Tongue (tissue), 2 donors: ENCODE data around the gene ARHGAP18. TPM values are rescaled to one million over a fixed set of nuclear protein-coding genes. Genes with fewer than 3 reads are reported as not detected.
A peak's percentile ranks its signal among the peaks of the same experiment; 100 is the strongest.

ENCODE experiments used
- DNase-seq: peaks from one replicate; pipeline ENCODE4 v3.0.0-alpha.2; 2015
- total RNA-seq: library from RNA; depleted of rRNA; stranded (reverse); fragments of >200 nt; gene quantifications from one replicate; pipeline ENCODE4 v1.2.3, GENCODE V29; 2014

The ARHGAP18 gene
- total RNA-seq, 1 donor from 2014 or later, result 19.1 TPM

- DNase-seq, result no peak
These were observed 97.5 kb downstream of the ARHGAP18 start for GRCh38 chr6:129612440-129612839.

- DNase-seq, result peak; percentile 84
These were observed 100.3 kb downstream of the ARHGAP18 start for GRCh38 chr6:129609635-129610034.

GRCh38 chr6:129608886-129609537 is 101.0 kb downstream of the ARHGAP18 start:
- peak; percentile 83 for DNase-seq

GRCh38 chr6:129607581-129608186 is 102.3 kb downstream of the ARHGAP18 start:
- peak; percentile 48 for DNase-seq

- DNase-seq, result no peak
These were observed 103.3 kb downstream of the ARHGAP18 start for GRCh38 chr6:129606664-129607063.

- DNase-seq, result peak; percentile 53
These were observed 104.0 kb downstream of the ARHGAP18 start for GRCh38 chr6:129605967-129606366.

- no peak for DNase-seq
These were observed 104.9 kb downstream of the ARHGAP18 start for GRCh38 chr6:129605095-129605494.

GRCh38 chr6:129604321-129604720 is 105.7 kb downstream of the ARHGAP18 start:
- DNase-seq, result no peak

GRCh38 chr6:129603741-129604140 is 106.2 kb downstream of the ARHGAP18 start:
- no peak for DNase-seq

GRCh38 chr6:129601323-129601722 is 108.7 kb downstream of the ARHGAP18 start:
- DNase-seq, result no peak

GRCh38 chr6:129599467-129599866 is 110.5 kb downstream of the ARHGAP18 start:
- DNase-seq, result no peak

- peak; percentile 88 for DNase-seq
These were observed 111.5 kb downstream of the ARHGAP18 start for GRCh38 chr6:129598244-129599187.

GRCh38 chr6:129597023-129597713 is 112.8 kb downstream of the ARHGAP18 start:
- no peak for DNase-seq

- DNase-seq, result peak; percentile 71
These were observed 113.5 kb downstream of the ARHGAP18 start for GRCh38 chr6:129596522-129596921.

- no peak for DNase-seq
These were observed 116.8 kb downstream of the ARHGAP18 start for GRCh38 chr6:129593233-129593564.

- no peak for DNase-seq
These were observed 117.3 kb downstream of the ARHGAP18 start for GRCh38 chr6:129592516-129593232.

- no peak for DNase-seq
These were observed 119.5 kb downstream of the ARHGAP18 start for GRCh38 chr6:129590408-129591022.

- no peak for DNase-seq
These were observed 123.2 kb downstream of the ARHGAP18 start for GRCh38 chr6:129586815-129587214.

- DNase-seq, result peak; percentile 63
These were observed 126.1 kb downstream of the ARHGAP18 start for GRCh38 chr6:129583866-129584265.

GRCh38 chr6:129578315-129578714 is 131.7 kb downstream of the ARHGAP18 start:
- no peak for DNase-seq

- no peak for DNase-seq
These were observed 132.3 kb downstream of the ARHGAP18 start for GRCh38 chr6:129577691-129578090.
